Tongue (tissue), 3 donors: Measurements from ENCODE around the gene MEI1. TPM values are rescaled to one million over a fixed set of nuclear protein-coding genes. Genes with fewer than 3 reads are reported as not detected.

Experiments used
- DNase-seq: peaks from one replicate; pipeline ENCODE4 v3.0.0-alpha.2; 2015
- small RNA-seq: library from RNA; depleted of rRNA; stranded (forward); fragments of <200 nt; gene quantifications from one replicate; pipeline ENCODE3, GENCODE V24; 2014; ENCODE audit warnings: low replicate concordance
- total RNA-seq: library from RNA; depleted of rRNA; stranded (reverse); fragments of >200 nt; gene quantifications from one replicate; pipeline ENCODE4 v1.2.3, GENCODE V29; 2014

MEI1 gene
- total RNA-seq, 1 donor from 2014 or later, result not detected

DNA sequence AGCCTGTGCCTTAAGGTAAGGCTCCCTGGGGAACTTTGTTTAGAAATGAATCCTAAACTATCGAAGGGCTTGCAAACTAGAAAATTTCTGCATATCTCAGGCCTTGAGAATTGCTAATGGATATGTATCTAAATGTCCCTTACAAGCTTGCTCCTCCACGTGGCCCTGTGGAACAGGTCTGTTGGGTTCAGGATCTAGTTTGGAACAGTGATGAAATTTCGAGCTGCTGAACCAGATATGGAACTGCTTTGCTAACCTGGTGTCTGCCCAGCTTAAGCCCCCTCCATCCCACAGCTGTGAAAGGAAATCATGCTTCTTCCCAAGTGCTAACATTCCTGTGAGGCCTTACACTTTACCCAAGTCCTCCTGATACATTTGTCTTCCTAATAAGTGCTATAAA lies 145.2 kb downstream of the MEI1 start:
- DNase-seq, result peak; percentile 50

DNA sequence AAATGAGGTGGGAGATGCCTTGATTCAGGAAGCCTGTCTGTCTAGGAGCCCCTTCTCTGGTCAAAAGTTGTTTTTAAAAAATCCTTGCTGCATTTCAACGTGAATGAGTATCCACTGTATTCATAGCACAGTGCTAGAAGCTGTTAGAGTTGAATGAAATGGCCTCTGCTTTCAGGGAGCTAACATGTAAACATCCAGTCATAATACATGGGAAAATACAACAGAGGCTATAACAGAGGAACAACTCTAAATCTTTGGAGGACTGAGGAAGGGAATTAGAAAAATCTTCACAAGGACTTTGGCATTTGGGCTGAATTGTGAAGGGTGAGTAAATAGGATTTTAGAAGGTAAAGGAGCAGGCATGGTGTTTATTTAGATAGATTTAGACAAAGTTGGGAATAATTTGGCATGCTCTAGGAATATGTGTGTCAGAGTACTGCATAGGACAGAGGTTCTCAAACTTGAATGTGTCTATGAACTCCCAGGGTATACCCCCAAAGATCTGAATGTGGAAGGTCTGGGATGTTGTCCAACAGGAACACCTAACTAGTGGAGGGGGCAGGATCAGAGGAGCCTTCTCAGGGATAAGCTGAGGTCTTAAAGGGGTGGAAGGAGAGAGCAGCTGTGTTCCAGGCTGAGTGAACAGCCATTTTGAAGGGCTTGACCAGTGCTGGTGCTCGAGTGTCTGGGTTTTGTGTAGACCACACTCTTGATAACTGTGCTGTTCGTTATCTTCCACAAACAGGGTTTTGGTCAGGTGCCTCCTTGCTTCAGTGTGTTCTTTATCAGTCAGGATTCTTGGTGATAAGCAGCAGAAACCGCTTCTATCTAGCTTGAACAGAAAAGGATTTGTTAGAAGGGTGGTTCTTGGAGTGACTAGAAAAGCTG lies 146.3 kb downstream of the MEI1 start:
- no peak for DNase-seq

DNA sequence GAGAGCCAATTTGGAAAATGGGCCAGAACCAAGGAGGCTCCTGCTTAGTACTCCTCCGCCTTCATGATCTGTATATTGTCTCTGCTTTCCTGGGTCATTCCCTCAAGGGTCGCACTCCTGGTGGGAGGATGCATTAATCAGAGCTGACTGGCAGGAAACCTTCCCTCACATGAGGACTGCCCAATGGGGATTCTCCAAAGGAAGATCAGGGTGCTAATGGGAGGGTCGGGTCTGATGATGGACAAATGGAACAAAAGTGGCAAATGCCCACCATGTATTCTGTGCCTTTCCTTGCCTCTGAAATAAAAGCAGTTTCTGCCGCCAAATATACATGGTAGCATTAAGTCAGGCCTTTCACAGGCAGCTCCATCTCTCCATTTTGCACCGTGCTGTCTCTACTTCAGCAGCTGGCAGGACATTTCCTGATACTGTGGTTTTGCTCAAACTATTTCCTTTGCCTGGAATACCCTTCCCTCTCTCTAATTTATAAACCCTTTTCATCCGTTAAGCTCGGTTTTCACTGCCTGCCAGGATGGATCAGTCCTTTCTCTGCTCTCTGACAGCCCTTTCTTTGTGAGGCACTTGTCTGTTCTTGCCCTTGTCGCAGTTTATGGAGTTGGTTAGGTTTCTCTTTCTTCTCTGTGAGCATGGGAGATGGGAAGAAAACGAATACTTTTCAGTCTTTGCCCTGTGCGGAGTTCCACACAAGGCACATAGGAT lies 147.1 kb downstream of the MEI1 start:
- DNase-seq, result no peak

DNA sequence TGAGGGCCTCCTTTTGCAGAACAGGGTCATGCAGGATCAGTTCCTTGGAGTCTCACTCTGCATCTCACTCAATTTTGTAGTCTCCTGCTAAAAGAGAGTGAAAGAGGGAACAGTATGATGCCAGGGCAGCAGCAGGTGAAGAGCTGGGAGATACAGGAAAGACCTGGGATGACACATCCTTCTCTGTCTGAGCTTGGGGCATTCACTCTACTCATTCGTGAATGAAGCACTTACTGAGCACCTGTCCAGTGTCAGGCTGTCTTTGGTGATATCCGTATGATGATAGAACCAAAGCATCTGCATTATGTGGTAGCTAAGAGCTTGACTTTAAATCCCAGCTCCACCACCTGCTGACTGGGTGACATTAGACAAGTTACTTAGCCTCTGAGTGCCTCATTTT lies 148.0 kb downstream of the MEI1 start:
- DNase-seq, result peak; percentile 38

DNA sequence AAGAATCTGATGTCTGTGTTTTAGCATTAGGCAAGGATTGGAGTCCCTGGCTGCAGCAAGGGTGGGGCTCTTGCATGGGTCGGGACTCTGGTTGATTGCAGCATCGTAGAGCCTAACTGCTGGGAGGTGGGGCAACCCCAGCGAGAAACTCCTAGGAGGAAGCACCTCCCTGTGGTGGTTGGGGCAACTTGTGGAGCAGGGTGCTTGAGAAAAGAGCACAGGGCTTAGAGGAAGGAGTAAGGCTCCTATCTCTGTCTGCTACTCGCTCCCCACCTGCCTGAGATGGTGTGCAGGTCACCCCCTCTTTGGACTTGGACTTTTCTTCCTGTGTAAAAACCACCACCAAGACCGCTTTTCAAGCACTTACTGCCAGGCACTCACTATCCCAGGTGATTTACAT lies 149.2 kb downstream of the MEI1 start:
- no peak for DNase-seq

Small RNAs within 50 kb of the gene (small RNA-seq; reads per million reads assigned to genes)
- gene HMGN2P10, result not detected
- not detected for gene RF00019
- gene RNU6-476P, result not detected
- not detected for gene RNU6ATAC22P

Other genes starting within 250 kb of the MEI1 start
- 37.1 TPM for gene PHF5A, start 230.8 kb upstream of the MEI1 start, total RNA-seq
- 207 TPM for gene ACO2, start 230.4 kb upstream of the MEI1 start, total RNA-seq
- gene POLR3H, start 155.0 kb upstream of the MEI1 start, total RNA-seq, result 12.9 TPM
- 2.2 TPM for gene CSDC2, start 138.5 kb upstream of the MEI1 start, total RNA-seq
- gene PMM1, start 109.7 kb upstream of the MEI1 start, total RNA-seq, result 22.9 TPM
- 30.4 TPM for gene DESI1, start 78.5 kb upstream of the MEI1 start, total RNA-seq
- 240 TPM for gene XRCC6, start 78.2 kb upstream of the MEI1 start, total RNA-seq
- gene SNU13, start 10.6 kb upstream of the MEI1 start, total RNA-seq, result 68.6 TPM
- gene CCDC134, start 101.2 kb downstream of the MEI1 start, total RNA-seq, result 16.5 TPM
- 47.6 TPM for gene SREBF2, start 133.6 kb downstream of the MEI1 start, total RNA-seq
- not detected for gene SHISA8, start 215.6 kb downstream of the MEI1 start, total RNA-seq
- gene TNFRSF13C, start 227.3 kb downstream of the MEI1 start, total RNA-seq, result 1.0 TPM
- 6.1 TPM for gene CENPM, start 247.6 kb downstream of the MEI1 start, total RNA-seq